ENCODE measurements around the gene UGT1A9.
"Not testable (repeated sequence)": the region's sequence is repeated elsewhere in the genome, so short reads cannot be mapped to it uniquely, and the experiment has no call there.

DNA sequence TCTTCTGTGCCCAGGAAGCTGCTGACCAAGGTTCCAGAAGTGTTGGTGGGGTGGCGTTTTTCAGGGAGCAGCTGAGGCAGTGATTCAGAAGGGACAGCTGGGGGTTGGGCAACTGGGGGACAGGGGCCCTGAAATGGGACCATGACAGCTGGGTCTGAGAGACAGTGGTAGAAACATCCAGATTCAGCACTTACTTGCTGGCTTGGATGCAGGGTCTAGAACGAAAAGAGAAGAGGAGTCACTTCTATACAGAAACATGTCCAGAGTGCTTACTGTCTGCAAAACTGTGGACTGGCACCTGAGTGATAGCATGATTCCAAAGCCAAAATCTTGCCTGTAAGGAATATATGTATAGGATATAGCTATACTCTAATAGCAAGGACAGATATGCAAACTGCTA is 74.1 kb downstream of the UGT1A9 start:
- TF ChIP-seq, protein P1, sequence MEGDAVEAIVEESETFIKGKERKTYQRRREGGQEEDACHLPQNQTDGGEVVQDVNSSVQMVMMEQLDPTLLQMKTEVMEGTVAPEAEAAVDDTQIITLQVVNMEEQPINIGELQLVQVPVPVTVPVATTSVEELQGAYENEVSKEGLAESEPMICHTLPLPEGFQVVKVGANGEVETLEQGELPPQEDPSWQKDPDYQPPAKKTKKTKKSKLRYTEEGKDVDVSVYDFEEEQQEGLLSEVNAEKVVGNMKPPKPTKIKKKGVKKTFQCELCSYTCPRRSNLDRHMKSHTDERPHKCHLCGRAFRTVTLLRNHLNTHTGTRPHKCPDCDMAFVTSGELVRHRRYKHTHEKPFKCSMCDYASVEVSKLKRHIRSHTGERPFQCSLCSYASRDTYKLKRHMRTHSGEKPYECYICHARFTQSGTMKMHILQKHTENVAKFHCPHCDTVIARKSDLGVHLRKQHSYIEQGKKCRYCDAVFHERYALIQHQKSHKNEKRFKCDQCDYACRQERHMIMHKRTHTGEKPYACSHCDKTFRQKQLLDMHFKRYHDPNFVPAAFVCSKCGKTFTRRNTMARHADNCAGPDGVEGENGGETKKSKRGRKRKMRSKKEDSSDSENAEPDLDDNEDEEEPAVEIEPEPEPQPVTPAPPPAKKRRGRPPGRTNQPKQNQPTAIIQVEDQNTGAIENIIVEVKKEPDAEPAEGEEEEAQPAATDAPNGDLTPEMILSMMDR (IDR thresholded peaks at IDR 0.05), result not testable (repeated sequence)
- TF ChIP-seq POLR2A (IDR thresholded peaks at IDR 0.05), result not testable (repeated sequence)
